Kasumi-1 (cell line): Measurements from ENCODE around the gene IGFBP5.
A peak's percentile ranks its signal among the peaks of the same experiment; 100 is the strongest.

Source experiments
- DNase-seq, 2 experiments: peaks; one replicate each; lab custom pipeline; 2025; lab: John Stamatoyannopoulos, UW

IGFBP5 gene

DNA sequence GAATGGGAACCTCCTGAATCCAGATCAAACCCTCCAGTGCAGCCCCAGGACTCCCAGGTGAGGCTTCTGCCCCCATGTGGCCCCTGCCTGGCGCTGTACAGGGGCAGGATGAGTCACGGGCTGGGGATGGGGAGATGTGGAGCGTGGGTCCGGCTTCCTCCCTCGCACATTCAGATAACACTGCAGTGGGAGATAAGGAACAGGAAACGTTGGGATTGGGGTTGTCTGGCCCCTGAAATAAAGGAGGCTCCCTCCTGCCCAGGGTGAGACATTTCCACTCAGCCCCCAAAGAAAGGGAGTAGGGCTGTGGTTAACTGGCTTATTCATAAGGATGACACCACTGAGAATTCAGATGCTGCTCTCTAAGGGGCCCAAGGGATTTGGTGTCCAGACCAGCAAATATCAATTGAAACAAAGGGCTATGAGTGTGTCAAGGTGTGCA lies 30.7 kb downstream of the IGFBP5 start:
- DNase-seq = peak in 1 of 2 experiments; percentile 9

DNA sequence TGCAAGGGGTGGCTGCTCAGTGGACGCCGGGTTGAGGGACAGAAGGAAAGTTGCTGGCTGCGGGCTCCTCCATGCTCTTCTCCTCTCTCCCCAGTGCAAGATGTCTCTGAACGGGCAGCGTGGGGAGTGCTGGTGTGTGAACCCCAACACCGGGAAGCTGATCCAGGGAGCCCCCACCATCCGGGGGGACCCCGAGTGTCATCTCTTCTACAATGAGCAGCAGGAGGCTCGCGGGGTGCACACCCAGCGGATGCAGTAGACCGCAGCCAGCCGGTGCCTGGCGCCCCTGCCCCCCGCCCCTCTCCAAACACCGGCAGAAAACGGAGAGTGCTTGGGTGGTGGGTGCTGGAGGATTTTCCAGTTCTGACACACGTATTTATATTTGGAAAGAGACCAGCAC lies 31.5 kb downstream of the IGFBP5 start:
- no peak for DNase-seq

DNA sequence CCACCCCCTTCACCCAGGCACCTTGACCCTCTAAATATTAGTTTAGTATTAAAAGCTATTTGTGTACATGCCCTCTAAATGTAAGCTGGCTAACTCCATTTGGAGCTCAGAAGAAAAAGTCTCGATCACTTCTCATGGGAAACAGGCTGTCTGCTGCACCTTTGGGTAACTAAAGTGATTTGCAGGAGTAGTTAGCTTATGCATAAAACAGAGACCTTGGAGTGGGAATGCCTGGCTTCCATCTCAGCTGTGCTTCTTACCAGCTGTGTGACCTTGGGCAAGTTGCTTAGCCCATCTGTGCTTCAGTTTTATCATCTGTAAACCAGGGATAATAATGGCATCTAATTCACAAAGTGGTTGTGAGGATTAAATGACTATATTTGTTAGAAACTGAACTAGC lies 32.2 kb downstream of the IGFBP5 start:
- DNase-seq = no peak

DNA sequence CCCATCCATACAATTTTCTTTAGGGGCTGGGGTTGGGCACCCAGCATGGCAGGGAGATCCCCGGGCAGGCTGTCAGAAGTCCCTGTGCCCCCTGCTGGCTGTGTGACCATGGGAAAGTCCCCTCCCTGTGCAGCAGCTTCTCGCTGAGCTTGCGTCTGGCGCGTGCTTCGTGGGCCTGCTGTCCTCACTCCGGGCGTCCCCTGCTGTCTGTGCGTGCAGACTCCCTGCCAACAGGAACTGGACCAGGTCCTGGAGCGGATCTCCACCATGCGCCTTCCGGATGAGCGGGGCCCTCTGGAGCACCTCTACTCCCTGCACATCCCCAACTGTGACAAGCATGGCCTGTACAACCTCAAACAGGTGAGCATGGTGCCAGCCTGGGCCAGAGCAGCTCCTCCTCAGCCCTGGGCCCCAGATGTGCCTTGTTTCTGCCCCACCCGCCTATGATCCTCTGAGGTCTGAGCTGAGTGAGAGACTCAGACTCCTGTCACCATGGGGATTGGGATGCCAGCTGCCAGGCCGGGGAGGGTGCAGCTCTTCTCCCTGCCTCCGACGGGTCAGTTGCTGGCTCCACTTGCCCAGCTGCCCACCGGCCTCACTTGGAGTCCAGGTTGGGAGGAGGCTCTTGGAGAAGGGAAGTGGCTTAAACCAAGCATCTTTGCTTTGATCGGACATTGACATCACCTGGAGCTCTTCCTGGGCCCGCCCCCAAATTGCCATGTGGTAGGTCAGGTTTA lies 33.5 kb downstream of the IGFBP5 start:
- no peak for DNase-seq

DNA sequence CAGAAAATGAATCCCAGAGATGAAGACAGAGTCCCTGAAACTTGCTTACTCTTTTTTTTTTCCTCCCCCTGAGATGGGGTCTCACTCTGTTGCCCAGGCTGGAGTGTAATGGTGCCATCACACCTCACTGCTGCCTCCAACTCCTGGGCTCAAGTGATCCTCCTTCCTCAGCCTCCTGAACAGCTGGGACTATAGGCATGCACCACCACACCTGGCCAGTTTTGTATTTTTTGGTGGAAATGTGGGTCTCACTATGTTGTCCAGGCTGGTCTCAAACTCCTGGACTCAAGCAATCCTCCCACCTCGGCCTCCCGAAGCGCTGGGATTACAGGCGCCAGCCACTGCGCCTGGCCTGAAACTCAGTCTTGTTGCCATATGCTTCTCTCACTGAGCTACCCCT lies 34.3 kb downstream of the IGFBP5 start:
- no peak for DNase-seq

DNA sequence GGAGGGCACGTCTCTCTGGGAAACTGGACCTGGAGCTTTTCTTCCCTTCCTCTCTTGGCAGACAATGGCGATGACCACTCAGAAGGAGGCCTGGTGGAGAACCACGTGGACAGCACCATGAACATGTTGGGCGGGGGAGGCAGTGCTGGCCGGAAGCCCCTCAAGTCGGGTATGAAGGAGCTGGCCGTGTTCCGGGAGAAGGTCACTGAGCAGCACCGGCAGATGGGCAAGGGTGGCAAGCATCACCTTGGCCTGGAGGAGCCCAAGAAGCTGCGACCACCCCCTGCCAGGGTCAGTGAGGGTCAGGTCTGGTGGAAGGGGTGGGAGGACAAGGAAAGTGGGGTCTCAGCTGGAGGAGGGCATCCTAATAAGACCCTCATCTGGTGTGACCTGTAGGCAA lies 34.9 kb downstream of the IGFBP5 start:
- no peak for DNase-seq

DNA sequence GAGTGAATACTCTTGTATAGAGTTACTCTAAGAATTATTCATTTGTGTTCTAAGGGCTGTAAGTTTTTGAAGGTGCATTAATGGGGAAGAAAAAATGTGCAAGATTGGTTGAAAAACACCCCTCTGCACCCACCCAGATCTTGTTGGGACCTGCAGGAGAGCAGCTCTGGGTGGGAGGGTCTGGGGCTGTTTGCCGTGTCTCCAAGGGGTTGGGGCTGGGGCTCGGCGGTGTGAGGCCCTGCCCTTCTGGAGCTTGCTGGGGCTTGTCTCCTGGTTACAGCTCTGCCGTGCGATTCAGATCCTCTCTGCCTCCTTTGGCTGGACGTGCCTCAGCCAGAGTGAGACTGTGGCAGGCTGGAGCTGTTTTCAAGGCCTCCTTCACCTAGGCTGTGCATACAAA lies 36.1 kb downstream of the IGFBP5 start:
- no peak for DNase-seq

DNA sequence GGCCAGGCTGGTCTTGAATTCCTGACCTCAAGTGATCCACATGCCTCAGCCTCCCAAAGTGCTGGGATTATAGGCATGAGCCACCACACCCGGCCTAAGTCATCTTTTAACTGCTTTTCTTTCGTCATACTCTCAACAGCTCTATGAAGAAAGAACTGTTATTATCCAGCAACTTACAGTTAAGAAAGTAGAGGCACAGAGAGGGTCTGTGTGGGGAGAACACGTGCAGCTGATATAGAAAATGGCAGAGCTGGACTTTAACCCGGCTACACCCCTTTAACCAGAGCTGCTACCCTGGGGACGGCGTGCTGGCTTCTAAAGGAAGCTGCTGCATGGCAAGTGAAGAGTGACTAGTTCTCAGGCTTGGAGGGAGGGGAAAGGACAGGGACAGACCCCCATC lies 36.6 kb downstream of the IGFBP5 start:
- DNase-seq = no peak

DNA sequence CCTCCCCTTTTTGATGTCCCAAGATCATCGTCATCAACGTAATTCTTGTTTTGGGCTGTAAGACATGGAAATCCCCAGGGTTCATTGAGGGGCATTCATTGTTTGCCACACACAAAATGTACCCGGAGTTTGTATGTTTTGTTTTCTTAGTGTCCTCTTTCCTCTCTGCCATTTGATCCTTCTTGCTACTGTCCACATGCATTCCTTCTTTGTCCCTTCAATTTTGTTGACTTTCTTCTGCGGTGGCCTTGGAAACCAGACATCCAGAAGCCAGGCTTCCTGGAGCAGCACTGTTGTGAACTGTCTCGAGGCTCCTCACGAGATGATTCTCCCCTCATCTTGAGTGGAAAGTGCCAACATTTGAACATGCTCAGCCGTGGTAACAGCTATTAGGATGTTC lies 37.4 kb downstream of the IGFBP5 start:
- DNase-seq = no peak

DNA sequence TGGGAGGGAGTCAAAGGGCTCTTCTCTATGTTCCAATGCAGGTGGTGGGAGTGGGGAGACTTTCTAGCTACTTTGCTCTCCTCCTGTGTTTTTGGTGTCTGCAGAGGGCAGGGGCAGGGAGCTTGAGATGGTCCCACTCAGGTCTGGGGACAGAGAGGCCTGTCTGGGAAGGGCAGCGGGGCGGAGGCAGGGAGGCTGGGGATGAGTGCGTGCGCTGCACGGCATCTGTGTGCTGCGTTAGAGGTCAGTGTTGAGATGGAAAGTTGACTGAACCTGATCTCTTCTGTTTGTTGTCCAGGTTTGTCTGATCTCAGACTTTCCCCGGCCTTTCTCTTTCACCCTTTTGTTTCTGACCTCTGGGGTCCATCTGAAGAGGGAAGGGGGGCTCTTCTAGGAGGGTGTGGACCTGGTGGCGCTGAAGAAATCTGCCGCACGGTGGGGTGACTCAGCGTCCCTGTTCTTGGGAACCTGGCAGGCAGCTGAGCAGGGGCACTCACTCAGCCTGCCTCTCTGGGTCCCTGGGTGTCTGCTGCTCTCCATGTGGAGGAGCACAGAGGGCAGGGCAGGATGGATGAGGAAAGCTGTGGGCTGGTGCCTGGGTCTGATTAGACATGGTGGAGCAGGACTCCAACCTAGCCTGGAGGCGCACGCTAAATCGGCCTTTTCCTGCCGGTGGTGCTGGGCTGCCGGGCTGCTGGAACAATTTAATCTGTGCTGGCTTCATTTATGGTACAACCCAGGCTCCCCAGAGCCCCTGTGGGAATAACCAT lies 38.1 kb downstream of the IGFBP5 start:
- no peak for DNase-seq

DNA sequence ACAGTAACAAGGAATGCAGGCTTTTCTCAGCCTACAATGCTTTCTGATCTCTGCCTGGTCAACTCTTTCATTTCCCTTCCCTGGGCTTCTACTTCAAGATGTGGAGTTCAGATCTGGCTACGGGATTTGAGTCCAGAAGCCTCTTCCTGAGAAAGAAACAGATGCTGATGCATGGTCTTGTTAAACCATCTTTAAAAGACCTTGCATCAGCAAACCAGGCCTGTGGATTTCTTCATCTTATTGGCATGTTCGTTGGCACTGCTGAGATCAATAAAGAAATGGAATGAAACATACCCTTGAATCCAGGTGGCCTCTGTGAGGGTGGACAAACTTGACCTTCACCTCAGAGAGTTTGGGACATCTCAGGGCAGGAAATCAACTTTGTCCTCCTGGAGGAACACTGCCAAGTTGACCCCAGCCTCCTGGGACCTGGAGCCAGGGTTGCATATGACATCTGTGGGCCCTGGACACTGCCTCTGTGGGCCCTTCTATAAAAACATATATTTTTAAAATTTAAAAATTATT lies 40.8 kb downstream of the IGFBP5 start:
- no peak for DNase-seq

DNA sequence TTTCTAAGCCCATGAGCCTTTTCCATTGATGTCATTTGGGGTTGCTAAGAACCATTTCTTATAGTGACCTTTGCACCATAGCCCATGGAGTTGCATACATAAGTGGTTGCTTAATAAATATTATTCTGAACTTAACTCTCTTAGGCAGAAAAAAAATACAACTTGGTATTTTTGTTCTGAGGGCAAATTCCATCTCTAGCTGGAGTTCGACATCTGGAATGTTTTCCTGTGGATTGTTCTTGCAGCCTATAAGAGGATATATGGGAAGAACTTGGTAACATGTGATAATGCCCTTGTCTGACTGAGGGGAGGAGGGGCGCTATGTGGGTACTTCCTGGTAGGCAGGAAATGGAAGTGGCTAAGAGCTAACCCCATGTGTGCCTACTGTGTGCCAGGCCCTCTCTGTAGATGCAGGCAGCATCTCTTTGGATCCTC lies 41.4 kb downstream of the IGFBP5 start:
- no peak for DNase-seq

DNA sequence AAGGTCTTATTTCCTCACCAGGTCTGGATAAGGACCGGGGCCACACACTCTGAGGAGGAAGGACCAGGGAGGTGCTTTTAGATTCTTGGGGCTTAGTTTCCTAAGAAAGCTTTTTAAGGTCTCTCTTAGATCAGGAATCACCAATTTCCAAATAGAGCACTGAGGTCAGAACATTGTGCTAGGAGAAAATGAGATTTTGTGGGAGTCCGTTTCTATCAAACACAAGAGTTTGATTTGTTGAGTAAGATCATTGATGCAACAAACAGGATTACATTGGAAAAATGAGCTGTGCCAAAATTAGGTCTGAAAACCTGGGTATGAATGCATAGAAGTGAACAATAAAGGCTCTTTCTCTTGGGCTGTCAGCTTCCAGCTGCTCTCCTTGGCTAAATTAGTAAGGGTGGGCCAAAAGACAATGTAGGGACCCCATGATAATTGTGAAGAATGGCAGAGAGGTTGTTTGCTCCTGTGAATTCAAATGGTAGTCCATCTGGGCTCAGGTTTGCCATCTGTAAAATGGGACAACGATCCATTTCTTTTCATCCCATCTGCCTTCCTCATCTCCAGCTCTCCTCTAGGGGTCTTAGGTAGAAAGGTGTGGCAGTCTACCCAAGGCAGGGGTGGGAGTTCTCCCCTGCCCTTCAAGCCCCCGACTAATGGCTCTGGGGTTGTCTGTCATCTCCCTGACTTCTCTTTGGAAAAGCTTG lies 42.1 kb downstream of the IGFBP5 start:
- DNase-seq = no peak

DNA sequence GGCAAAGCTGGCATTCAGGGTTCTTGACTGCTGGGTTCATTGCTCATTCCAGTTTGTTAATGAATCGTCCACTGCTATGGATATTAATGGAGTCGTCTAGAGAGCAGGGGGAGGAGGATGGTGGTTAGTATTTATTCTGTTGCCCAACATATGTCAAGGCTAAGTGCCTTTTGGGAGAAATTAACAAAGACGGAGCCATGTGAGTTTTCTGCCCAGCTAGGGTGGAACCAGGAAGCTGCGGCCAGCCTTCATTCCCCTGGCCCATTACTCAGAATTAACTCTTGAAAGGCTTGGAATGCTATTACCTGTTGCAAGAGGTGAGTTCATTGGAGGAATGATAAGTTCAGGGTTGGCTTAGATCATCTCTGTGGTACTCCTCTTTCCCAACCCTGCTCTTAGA lies 42.8 kb downstream of the IGFBP5 start:
- DNase-seq = no peak

DNA sequence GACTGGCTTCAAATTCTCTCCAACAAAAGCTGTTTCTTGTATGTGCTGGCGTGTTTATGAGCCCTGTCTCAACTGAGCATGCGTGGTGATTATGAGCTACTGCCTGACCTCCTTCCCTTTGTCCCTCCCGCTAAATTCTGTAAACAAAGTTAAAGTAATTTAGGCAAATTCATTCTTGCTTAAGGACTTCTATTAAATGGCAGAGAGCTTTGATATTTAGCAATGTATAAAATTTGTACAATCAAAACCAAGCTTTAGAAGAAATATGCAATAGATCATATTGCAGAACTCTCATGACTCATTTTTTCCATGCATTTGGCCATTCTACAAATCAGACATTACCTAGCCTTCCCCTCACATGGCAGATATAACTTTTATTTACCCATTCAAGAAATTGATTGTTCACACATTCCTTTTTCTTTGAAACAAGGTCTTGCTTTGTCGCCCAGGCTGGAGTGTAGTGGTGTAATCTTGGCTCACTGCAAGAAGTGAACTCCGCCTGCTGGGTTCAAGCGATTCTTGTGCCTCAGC lies 43.9 kb downstream of the IGFBP5 start:
- DNase-seq = no peak

DNA sequence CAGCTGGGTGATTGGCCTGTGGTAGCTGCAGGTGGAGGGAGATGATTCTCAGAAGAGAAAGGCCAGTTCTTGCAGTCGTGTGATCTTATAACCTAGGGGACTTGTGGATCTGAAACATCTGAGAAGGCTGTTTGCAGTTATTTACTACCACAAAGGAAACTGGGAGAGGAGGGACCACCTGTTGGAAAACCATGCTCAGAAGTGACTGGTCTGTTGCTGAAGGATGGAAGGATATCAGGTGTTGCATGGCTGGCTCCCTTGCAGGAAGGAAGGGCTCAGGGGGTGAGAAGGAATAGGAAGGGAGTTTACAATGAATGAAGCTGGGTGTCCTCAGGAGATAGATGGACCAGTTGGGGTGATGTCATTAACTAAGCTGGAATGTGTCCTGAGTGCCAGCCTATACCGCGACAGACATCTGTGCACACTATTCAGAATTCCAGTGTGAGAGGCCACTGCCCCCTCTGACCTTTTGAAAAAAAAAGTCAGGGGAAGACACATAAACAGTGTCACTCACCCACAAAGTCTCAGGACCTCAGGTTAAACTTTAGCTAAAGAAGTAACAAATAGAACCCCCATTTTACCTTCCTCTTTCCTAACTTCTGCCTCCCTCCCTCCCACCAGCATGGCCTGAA lies 44.6 kb downstream of the IGFBP5 start:
- DNase-seq = no peak

DNA sequence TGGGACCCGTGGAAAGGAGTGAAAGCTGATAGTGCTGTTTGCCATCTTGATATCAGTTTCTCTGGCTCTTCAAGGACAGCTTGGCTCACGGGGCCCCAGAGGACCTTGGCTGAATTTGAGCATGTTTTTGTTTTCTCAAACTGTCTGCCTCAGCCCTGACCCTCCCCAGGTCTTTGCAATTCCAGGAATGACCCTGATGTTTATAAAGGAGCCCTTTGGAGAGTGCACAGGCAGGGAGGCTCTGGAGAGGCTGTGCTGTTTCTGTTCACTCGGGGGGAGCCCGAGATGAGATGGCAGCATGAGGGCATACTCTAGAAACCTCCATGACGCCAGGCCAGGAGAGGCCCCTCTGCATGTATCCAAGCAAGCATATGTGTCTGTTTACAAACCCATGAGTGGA lies 45.8 kb downstream of the IGFBP5 start:
- no peak for DNase-seq

DNA sequence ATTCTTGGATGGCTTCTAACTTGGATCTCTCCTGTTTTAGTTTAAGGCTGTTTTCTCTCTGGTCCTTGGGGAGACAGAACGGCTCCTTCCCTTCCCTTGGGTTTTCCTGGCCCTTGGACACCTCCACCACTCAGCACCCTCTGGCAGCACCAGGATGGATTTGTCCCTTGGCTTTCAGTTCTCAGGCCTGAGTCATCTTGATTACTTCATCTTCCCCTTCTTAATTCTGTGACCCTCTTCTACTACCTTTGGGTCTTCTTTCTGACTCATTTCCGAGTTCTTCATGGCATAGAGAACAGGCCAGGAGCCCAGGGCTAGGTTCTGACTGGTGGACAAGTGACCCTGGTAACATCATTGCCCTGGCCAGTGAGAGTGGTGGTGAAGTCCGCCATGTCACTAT lies 47.2 kb downstream of the IGFBP5 start:
- no peak for DNase-seq

DNA sequence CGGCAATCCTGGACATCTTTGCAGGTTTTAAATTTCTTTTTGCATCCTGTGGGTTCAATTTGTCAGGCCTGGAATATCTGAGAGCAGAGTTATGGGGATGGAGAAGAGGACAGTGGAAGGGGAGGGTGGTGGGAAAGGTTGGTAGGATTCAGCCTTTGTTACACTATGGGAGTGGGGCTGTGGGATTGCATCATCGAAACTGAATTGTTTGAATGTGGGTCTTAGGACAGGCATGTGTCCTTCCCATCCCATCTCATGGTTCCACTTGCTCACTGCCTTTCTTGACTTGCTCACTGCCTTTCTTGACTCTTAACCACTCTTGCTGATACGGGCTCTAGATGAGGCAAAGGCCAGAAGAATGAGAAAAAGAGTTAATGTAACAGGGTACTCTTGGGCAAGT lies 49.2 kb downstream of the IGFBP5 start:
- no peak for DNase-seq

DNA sequence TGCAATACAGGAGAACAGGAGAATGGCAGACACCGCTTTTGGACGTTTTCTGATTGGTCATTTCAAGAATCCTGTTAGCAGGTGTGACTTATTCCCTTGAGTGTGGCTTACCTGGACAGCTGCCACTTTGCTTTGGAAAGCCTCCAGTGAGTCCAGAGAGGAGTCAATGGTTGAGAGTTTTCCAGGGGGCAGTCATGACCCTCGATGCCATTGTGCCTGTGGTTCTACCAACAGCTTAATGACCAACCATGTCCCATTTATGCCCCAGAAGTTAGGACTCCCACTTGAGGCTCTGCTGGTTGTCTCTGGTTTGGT lies 49.8 kb downstream of the IGFBP5 start:
- no peak for DNase-seq

DNA sequence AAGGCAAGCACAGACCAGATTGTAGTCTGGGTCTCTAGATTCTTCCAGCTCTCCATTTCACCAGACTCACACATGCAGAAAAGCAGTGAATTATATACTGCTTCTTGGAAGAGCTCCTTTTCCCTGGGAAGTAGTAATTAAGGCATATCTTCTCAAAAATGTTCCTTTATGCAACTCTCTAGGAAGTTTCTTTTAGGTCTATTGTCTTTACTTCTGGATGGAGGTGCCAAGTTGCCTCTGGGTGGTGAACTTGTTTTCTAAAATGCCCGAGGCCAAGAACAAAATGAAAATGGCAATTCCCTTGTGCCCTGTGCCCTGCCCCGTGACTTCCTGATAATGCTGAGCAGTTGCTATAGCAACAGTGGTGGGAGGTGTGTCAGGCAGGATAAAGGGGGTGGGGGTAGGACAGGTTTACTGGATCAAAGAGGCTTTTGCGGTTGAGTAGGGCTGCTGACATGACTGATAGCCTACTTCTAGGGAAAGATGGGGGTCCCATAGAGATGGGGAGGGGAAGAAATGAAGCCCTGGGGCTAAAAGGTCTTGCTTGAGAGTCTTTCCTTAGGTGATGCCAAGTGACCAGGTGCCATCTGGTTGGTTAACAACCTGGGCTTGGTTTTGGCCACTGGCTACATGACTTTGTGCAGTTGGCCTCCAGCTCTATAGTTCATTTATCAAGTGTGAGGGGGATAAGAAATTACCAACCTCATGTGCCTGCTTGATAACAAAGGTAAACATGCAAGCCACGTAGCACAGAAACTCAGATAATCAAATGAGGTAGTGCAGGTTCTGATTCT lies 50.3 kb downstream of the IGFBP5 start:
- no peak for DNase-seq
